Renal cortex interstitium (tissue), 11 donors: ENCODE data around the gene ITPR1. TPM values are rescaled to one million over a fixed set of nuclear protein-coding genes. Genes with fewer than 3 reads are reported as not detected.

Experiments used
- DNase-seq, 11 donors: peaks; one replicate each; pipeline ENCODE4 v3.0.0-alpha.2; 2013; ENCODE audit warnings: low read depth in 9 of 11, low spot score in 4 of 11; ENCODE audit errors: extremely low read depth in 1 of 11
- polyA plus RNA-seq, 3 donors: library from polyadenylated mRNA; unstranded; fragments of 120-200 nt; gene quantifications; one replicate each; pipeline ENCODE4 v1.2.1, GENCODE V29; 2013; ENCODE audit not compliant: insufficient read length in 3 of 3

ITPR1 gene
- polyA plus RNA-seq, 3 donors, result 51.9 to 63.3 (median 56.4) TPM

- no peak for DNase-seq
These were observed 29.8 kb downstream of the ITPR1 start for GRCh38 chr3:4522947-4523346.

DNA sequence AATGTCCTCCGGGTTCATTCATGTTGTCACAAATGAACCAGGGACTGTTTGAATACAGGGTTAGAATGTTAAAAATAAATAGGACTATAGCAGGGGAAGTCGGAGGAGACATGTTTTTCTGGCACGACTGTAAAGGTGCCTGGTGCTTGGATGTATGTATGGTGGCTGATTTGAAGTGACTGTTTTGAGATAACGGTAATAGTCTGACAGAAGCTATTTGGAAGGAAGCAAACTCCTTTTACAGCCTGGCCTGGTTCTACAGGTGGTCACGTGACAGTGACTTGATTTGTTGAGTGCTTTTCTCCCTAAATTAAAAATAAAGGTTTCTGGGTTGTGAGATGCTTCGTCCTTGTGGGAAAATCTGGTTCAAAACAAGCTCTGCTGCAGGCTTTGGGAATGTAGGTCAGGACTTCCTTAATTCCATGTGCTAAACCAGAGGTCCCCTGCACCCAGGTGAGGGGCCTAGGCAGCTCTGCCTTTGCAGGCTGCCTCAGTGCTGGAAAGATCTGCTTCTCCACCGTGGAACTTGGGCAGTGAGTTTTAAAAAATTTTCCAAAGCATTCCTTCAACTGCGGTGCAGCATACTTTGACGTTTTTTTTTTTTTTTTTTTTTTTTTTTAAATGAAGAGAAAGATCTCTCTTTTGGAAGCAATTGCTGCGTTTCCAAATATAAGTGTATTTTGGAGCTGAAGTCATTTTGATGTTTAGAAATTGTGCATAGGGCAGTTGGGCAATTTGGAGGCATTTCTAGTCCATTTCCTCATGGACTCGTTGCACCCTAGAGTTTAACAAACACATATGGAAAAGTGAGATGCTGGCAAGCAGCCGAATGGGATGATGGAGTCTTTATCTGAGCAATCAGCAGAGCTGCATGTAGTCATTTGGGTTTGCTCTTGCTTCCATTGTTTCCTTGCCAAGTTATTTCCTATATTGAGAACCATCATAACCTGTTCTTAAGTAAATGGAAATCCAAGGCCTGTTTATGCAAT, 30.9 kb downstream of the ITPR1 start:
- no peak for DNase-seq

- no peak for DNase-seq
These were observed 32.5 kb downstream of the ITPR1 start for GRCh38 chr3:4525560-4526223.

GRCh38 chr3:4528320-4528719, 35.2 kb downstream of the ITPR1 start:
- no peak for DNase-seq

GRCh38 chr3:4528819-4529600, 35.9 kb downstream of the ITPR1 start:
- DNase-seq, result no peak

- DNase-seq, result no peak
These were observed 36.9 kb downstream of the ITPR1 start for GRCh38 chr3:4529876-4530588.

- no peak for DNase-seq
These were observed 38.4 kb downstream of the ITPR1 start for GRCh38 chr3:4531478-4532025.

- no peak for DNase-seq
These were observed 39.5 kb downstream of the ITPR1 start for GRCh38 chr3:4532535-4533112.

DNA sequence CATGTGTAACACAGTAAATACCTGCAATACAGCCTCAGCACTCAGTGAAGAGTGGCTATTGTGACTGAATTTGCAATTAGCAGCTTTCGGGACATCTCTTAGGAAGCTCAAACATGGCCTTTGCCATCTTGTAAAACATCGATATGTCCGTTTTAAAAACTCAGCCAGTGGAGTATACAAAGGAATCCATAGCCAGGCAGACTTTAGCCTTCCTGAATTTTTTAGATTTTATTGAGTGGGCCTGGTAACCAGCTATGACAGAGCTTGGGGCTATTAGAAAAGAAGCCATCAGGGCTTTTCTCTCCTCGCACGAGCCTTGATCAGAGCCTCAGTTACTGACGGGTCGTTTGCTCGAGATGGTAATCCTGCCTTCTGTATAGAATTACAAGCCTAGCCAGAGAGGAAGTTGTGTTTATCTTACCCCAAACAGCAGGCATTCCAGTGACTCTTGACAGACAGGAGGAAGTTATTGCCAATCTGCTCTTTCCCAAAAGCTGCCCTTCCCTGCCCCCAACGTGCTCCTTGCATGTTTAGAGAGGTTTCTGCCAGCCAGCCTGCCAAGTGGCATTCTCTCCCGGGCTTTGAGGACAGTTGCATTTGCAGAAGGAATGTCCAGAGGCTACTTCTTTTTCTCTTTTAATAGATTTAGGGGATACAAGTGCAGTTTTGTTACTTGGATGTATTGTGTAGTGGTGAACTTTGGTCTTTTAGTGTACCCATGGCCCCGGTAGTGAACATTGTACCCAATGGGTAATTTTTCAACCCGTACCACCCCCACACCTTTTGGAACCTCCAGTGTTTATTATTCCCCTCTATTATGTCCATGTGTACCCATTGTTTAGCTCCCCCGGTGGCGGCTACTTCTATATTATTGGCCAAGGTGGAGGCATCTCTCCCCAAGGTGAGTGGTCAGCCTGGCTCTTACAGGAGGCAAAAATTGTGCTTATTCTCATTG, 40.6 kb downstream of the ITPR1 start:
- no peak for DNase-seq

GRCh38 chr3:4534906-4535305, 41.8 kb downstream of the ITPR1 start:
- DNase-seq, result no peak

GRCh38 chr3:4536260-4536659, 43.1 kb downstream of the ITPR1 start:
- no peak for DNase-seq

DNA sequence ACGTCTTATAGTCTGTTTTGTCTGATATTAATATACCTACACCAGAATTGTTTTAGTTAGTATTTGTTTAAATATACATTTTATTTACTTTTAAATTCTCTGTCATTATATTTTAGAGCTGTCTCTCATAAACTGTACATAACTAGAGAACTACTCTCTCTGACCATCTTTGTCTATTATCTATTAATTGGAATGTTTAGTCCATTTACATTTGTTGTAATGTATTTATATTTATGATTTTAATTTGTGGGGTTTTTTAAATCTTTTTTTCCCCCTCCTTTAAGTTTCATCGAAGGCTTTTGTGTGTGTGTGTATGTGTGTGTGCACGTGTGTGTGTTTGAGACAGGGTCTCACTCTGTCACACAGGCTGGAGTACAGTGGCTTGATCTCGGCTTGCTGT, 47.1 kb downstream of the ITPR1 start:
- no peak for DNase-seq

DNA sequence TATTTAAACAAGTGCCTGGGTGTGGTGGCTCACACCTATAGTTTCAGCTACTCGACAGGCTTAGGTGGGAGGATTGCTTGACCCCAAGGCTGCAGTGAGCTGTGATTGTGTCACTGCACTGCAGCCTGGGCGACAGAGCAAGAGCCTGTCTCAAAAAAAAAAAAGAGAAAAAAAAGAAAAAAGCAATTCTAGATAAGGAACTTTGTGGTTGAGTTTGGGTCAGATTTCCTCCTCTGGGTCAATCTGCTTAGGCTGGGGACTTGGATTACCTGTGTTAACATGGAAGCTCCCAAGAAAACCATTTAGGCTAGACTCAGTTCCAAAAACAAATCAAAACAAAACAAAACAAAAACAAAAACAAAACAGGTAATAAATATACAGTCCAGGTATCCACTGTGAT, 50.0 kb downstream of the ITPR1 start:
- no peak for DNase-seq

DNA sequence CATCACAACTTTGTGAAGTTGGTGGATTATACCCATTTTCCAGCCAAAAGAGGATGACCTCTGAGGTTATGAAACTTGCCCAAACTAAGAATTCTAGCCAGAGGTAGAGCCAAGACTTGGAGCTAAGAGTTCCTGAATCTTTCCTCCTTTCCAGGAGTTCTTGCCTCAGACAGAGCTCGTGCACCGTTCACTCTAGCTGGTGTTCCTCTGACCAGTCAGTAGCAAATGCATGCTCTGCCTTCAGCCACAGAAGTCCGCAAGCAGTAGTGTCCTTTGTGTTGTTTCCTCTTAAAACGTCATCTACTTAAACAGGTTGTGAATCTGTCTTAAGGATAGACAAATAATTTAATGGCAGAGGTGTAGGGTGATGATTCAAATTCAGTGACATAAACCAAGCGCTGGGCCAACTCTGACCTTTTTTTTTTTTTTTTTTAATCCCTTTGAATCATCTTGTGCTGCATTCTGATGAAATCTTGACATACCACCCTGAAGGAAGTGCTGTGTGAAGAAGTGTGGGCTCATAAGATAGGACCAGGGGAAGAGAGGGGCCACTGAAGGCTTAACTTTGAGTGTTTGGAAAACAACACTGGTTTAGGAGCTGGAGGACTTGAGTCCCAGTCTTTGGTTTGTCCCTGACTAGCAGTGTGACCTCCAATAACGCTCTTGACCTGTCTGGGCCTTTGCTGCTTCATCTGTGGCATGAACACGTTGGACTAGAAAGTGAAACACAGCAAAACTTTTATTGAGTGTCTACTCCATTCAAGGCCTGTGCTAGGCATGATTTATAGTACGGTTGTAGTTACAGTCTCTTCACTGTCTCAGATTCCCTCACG, 53.4 kb downstream of the ITPR1 start:
- DNase-seq, result no peak

DNA sequence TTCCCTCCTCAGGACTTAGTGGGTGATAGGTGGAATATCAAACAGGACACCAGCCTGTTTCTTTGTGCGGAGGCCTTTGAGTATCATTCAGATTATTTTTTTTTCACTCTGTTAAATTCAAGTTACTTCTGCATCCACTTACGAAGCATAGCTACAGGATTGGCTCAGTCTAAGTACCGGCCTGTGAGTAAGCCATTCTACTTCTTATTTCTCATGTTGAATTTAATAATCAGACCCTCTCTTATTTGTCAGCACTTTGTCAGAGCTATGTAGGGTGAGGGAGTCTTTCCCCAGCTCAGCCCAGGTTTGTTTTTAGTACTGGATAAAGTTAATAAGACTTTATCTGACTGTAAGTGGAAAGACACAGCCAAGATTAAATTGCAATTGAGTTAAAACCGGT, 54.7 kb downstream of the ITPR1 start:
- no peak for DNase-seq

DNA sequence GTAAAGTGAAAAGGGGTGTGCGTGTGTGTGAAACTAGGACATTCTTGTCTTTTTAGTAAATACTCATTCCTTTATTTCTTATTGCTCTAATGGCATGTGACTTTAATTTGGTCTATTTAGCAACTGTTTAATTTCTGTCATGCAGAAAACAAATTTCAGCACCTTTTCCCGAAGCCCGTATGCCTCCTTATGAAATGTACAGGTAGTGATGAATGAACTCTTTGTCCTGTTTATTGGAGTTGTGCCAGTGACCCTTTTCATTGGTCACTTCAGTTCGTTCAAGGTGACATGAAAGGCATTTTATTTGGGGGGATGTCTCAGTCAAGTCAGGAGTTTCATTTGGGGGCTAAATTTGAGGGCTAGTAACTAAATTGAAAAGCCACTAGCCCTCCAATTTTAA, 55.2 kb downstream of the ITPR1 start:
- DNase-seq, result no peak
